ENCODE results near the gene SEMA4G. TPM values are rescaled to one million over a fixed set of nuclear protein-coding genes. Genes with fewer than 3 reads are reported as not detected.
A peak's percentile ranks its signal among the peaks of the same experiment; 100 is the strongest.

The SEMA4G gene
- total and polyA plus RNA-seq, 2 of the 13 experiments (the other 11 are each of a cell fraction or from before 2014, with no cell fraction given): 46.2 to 207 TPM

- H3K36me3 ChIP-seq (replicated peaks in 1 of 2; ENCODE audit: control insufficient read depth in 1 of 2, insufficient read depth in 2 of 2, low read length in 2 of 2): peaks cover 10 to 17% of the 10 kb centered on the region in 2 experiments
- no peak for FAIRE-seq
- peak overlapping the region; percentile 71 for H3K9ac ChIP-seq (ENCODE audit: insufficient read depth, low read depth, low read length)
- in situ Hi-C loops (cut with HindIII; ENCODE audit: extremely low pct_ligation_motif_present, low pct_unique_long_range_greater_than_20kb): no loop called here
- ChIA-PET CTCF (ENCODE audit: low intra/inter-chr PET ratio, low total read pairs) (interaction anchor here (0.9 to 1.5 kb wide), 3 partner anchors 17 to 45 kb away, joined by 3 to 8 read pairs (median 5); no protein-coding TSS in a partner anchor), POLR2A (interaction anchor here (0.8 to 12.6 kb wide), 3 partner anchors 23 to 92 kb away, joined by 3 to 277 read pairs (median 9); partner anchors contain the start of genes KAZALD1, LZTS2, MRPL43 and TWNK)
- peak; percentile 6 for ATAC-seq
- no peaks in the 10 kb centered on the region; a peak in 1 of 5 replicates for H3K27me3 ChIP-seq (ENCODE audit: control insufficient read depth in 1 of 2, insufficient read depth in 2 of 2, low read length in 2 of 2)
- DNase-seq (ENCODE audit: low spot score): no peak
- H2AFZ ChIP-seq (ENCODE audit: low read length): no peak overlapping the region
- H3K27ac ChIP-seq (ENCODE audit: extremely low read length, insufficient read depth, low read length): peak overlapping the region; percentile 74
- no TSS peak for BruUV-seq (replicated peaks)
- intact Hi-C loops (cut with micrococcal nuclease; ENCODE audit: unreplicated experiment): no loop called here
- H3K9me3 ChIP-seq (ENCODE audit: low read length): no peaks in the 10 kb centered on the region
- 19% methylated on average over 5 of the region's 9 CpGs for WGBS (ENCODE audit: low lambda C conversion rate)
- peak overlapping the region; percentile 99 for H3K4me2 ChIP-seq (ENCODE audit: low read depth, low read length)
- no peaks in the 10 kb centered on the region; the same call in 1 of the 2 replicates for H4K20me1 ChIP-seq (ENCODE audit: insufficient read depth, low read length)
- peak overlapping the region; percentile 68 to 96 (median 94); a peak in 5 of 6 replicates for H3K4me3 ChIP-seq (replicated peaks in 1 of 3; ENCODE audit: insufficient read depth in 1 of 3, low read depth in 2 of 3, low read length in 3 of 3)
- H3K79me2 ChIP-seq (ENCODE audit: insufficient read depth, low read length): peaks cover 39% of the 10 kb centered on the region
- peaks cover 88% of the 10 kb centered on the region for H3K4me1 ChIP-seq (ENCODE audit: insufficient read depth, low read length)
- TF ChIP-seq ZNF740 (CRISPR knock-in tag; IDR thresholded peaks at IDR 0.05): no peak
- 0 out of 2 replicates have a peak, but pooled peaks have one; percentile 15 for TF ChIP-seq SAFB2 (CRISPR knock-in tag; IDR thresholded peaks at IDR 0.05; ENCODE audit: borderline replicate concordance, low read depth)
- no peak for TF ChIP-seq BRD4 (CRISPR knock-in tag; IDR thresholded peaks at IDR 0.05)
- TF ChIP-seq ZNF350 (CRISPR knock-in tag; IDR thresholded peaks at IDR 0.05; ENCODE audit: borderline replicate concordance, low read depth): 0 out of 2 replicates have a peak, but pooled peaks have one; percentile 13
- TF ChIP-seq ZNF296 (CRISPR knock-in tag; conservative IDR thresholded peaks at IDR 0.05): no peak
- peak; percentile 41; the same call in 1 of the 2 replicates for TF ChIP-seq GFI1 (CRISPR knock-in tag; IDR thresholded peaks at IDR 0.05; ENCODE audit: borderline replicate concordance)
- no peak for TF ChIP-seq ZBTB46 (CRISPR knock-in tag; IDR thresholded peaks at IDR 0.05; ENCODE audit: borderline replicate concordance)
- no peak for TF ChIP-seq CSRNP2 (CRISPR knock-in tag; conservative IDR thresholded peaks at IDR 0.05; ENCODE audit: low read depth)
- no peak for TF ChIP-seq GTF2F1 (IDR thresholded peaks at IDR 0.05; ENCODE audit: low read length)
- TF ChIP-seq SPEN (CRISPR knock-in tag; IDR thresholded peaks at IDR 0.05; ENCODE audit: low read depth): no peak
- no peak for TF ChIP-seq XRCC5 (optimal IDR thresholded peaks at IDR 0.05; ENCODE audit: low read length)
- no peak for TF ChIP-seq TERF1 (CRISPR knock-in tag; IDR thresholded peaks at IDR 0.05)
- no peak for TF ChIP-seq CEBPG (CRISPR knock-in tag; IDR thresholded peaks at IDR 0.05)
- no peak for TF ChIP-seq ZNF598 (CRISPR knock-in tag; IDR thresholded peaks at IDR 0.05; ENCODE audit: borderline replicate concordance)
- TF ChIP-seq ZNF563 (CRISPR knock-in tag; IDR thresholded peaks at IDR 0.05): no peak; the same call in 1 of the 2 replicates
- TF ChIP-seq ZNF639 (CRISPR knock-in tag; conservative IDR thresholded peaks at IDR 0.05): no peak
- no peak for TF ChIP-seq ZNF180 (CRISPR knock-in tag; IDR thresholded peaks at IDR 0.05; ENCODE audit: borderline replicate concordance, low read depth)
- no peak for TF ChIP-seq SP1 (IDR thresholded peaks at IDR 0.05)
- TF ChIP-seq SP1 (CRISPR knock-in tag; IDR thresholded peaks at IDR 0.05): no peak
- no peak for TF ChIP-seq ZNF224 (CRISPR knock-in tag; IDR thresholded peaks at IDR 0.05)
Measured at GRCh38 chr10:100968863-100969186, 479 bp upstream of the SEMA4G start.
